Loucy (cell line): ENCODE results near the gene C8G.

Experiments used
- H2AFZ ChIP-seq: fragments of 200-600 bp; sonication (generic); 2 replicates; pipeline ENCODE4 v1.6.0; 2016; ENCODE audit warnings: antibody characterized with exemption, mild to moderate bottlenecking, low read length, moderate library complexity
- H3F3A ChIP-seq: fragments of 200-600 bp; 2 replicates; pipeline ENCODE4 v1.6.0; 2016; ENCODE audit warnings: antibody characterized with exemption, low read depth, mild to moderate bottlenecking
- H3K27me3 ChIP-seq: fragments of 200-600 bp; sonication (generic); 2 replicates; pipeline ENCODE4 v1.6.1; 2014; ENCODE audit warnings: low read length, mild to moderate bottlenecking; ENCODE audit not compliant: insufficient read depth, poor library complexity, severe bottlenecking
- H3K36me3 ChIP-seq: fragments of 200-600 bp; sonication (generic); 2 replicates; pipeline ENCODE4 v1.6.1; 2016; ENCODE audit warnings: low read length; ENCODE audit not compliant: insufficient read depth
- H3K4me1 ChIP-seq: fragments of 200-600 bp; sonication (generic); 2 replicates; pipeline ENCODE4 v1.5.1; 2014; ENCODE audit warnings: low read length, mild to moderate bottlenecking; ENCODE audit not compliant: insufficient read depth, poor library complexity, severe bottlenecking
- H3K4me2 ChIP-seq: fragments of 200-600 bp; sonication (generic); 2 replicates; pipeline ENCODE4 v1.6.0; 2014; ENCODE audit warnings: antibody characterized with exemption, low read length, low read depth, mild to moderate bottlenecking; ENCODE audit not compliant: poor library complexity, severe bottlenecking
- H3K4me3 ChIP-seq: fragments of 200-600 bp; sonication (generic); 2 replicates; pipeline ENCODE4 v1.5.1; 2014; ENCODE audit warnings: low read length, mild to moderate bottlenecking, mixed read lengths; ENCODE audit not compliant: poor library complexity, severe bottlenecking
- H3K79me2 ChIP-seq: fragments of 200-600 bp; sonication (generic); 2 replicates; pipeline ENCODE4 v1.6.1; 2014; ENCODE audit warnings: low read length; ENCODE audit not compliant: insufficient read depth
- H3K9ac ChIP-seq: fragments of 200-600 bp; sonication (generic); 2 replicates; pipeline ENCODE4 v1.6.0; 2014; ENCODE audit warnings: mild to moderate bottlenecking, low read depth, low read length, moderate library complexity; ENCODE audit not compliant: poor library complexity, severe bottlenecking
- H3K9me2 ChIP-seq: fragments of 200-600 bp; sonication (generic); replicated peaks from 2 replicates; pipeline ENCODE4 v1.6.1; 2016; ENCODE audit warnings: low read depth, low read length, mixed read lengths
- H3K9me3 ChIP-seq: fragments of 200-600 bp; sonication (generic); 2 replicates; pipeline ENCODE4 v1.6.1; 2014; ENCODE audit warnings: mild to moderate bottlenecking, antibody characterized with exemption, low read length, low read depth; ENCODE audit not compliant: insufficient read depth
- H4K20me1 ChIP-seq: fragments of 200-600 bp; sonication (generic); 2 replicates; pipeline ENCODE4 v1.6.0; 2014; ENCODE audit warnings: antibody characterized with exemption, low read length, mild to moderate bottlenecking; ENCODE audit not compliant: insufficient read depth, poor library complexity, severe bottlenecking
- CTCF ChIP-seq: fragments of 200-600 bp; sonication (generic); conservative IDR thresholded peaks from 2 replicates; pipeline ENCODE4 v1.5.1; 2014; ENCODE audit warnings: mild to moderate bottlenecking, antibody characterized with exemption, low read length
- EZH2phosphoT487 ChIP-seq: fragments of 200-600 bp; IDR thresholded peaks from 2 replicates; pipeline ENCODE4 v1.6.1; 2018; ENCODE audit warnings: antibody characterized with exemption, mild to moderate bottlenecking, moderate library complexity, borderline replicate concordance

The C8G gene

GRCh38 chr9:136910901-136911245 lies 34.2 kb upstream of the C8G start:
- Histone ChIP-seq H3K36me3 (peaks cover 75% of the 10 kb centered on the region; the same call in 1 of the 2 replicates), H3F3A (no peaks in the 10 kb centered on the region), H2AFZ (no peak overlapping the region), H3K9ac (no peak overlapping the region), H3K4me3 (no peak overlapping the region), H3K9me3 (no peaks in the 10 kb centered on the region), H3K4me1 (no peaks in the 10 kb centered on the region), H3K4me2 (no peak overlapping the region), H3K9me2 (no peaks in the 10 kb centered on the region), H3K79me2 (0 out of 2 replicates have a peak, but pooled peaks cover 3% of the 10 kb centered on the region), H3K27me3 (no peaks in the 10 kb centered on the region), H4K20me1 (no peaks in the 10 kb centered on the region)
- no peak for TF ChIP-seq EZH2phosphoT487
- TF ChIP-seq CTCF, result 0 out of 2 replicates have a peak, but pooled peaks have one; percentile 18

GRCh38 chr9:136913701-136914438 lies 31.2 kb upstream of the C8G start:
- no peak overlapping the region for H3K9ac ChIP-seq
- no peaks in the 10 kb centered on the region for H3K9me2 ChIP-seq
- no peak overlapping the region for H3K4me3 ChIP-seq
- H3K4me2 ChIP-seq, result no peak overlapping the region
- no peaks in the 10 kb centered on the region for H3K4me1 ChIP-seq
- H4K20me1 ChIP-seq, result no peaks in the 10 kb centered on the region
- peaks cover 69% of the 10 kb centered on the region; the same call in 1 of the 2 replicates for H3K36me3 ChIP-seq
- H3K27me3 ChIP-seq, result no peaks in the 10 kb centered on the region
- no peaks in the 10 kb centered on the region for H3F3A ChIP-seq
- no peak for TF ChIP-seq EZH2phosphoT487
- H2AFZ ChIP-seq, result no peak overlapping the region
- H3K9me3 ChIP-seq, result no peaks in the 10 kb centered on the region
- 0 out of 2 replicates have a peak, but pooled peaks cover 3% of the 10 kb centered on the region for H3K79me2 ChIP-seq

- Histone ChIP-seq H4K20me1 (no peaks in the 10 kb centered on the region), H3K36me3 (peaks cover 65% of the 10 kb centered on the region; the same call in 1 of the 2 replicates)
Observed at GRCh38 chr9:136915632-136916329, 29.3 kb upstream of the C8G start.

More at GRCh38 chr9:136915632-136916329, 29.3 kb upstream of the C8G start:
- H3K27me3 ChIP-seq, result no peaks in the 10 kb centered on the region
- H3K9me3 ChIP-seq, result no peaks in the 10 kb centered on the region
- no peak overlapping the region for H2AFZ ChIP-seq
- TF ChIP-seq CTCF (no peak), EZH2phosphoT487 (no peak)
- no peaks in the 10 kb centered on the region for H3F3A ChIP-seq
- no peak overlapping the region for H3K4me3 ChIP-seq
- no peaks in the 10 kb centered on the region for H3K9me2 ChIP-seq
- H3K79me2 ChIP-seq, result 0 out of 2 replicates have a peak, but pooled peaks cover 3% of the 10 kb centered on the region
- H3K9ac ChIP-seq, result no peak overlapping the region
- H3K4me2 ChIP-seq, result no peak overlapping the region
- no peaks in the 10 kb centered on the region for H3K4me1 ChIP-seq
